ENCODE measurements around the gene WSB1. TPM values are rescaled to one million over a fixed set of nuclear protein-coding genes. Genes with fewer than 3 reads are reported as not detected.

The WSB1 gene
- total RNA-seq, 1 experiment from 2014 or later, result 60.7 TPM

DNA sequence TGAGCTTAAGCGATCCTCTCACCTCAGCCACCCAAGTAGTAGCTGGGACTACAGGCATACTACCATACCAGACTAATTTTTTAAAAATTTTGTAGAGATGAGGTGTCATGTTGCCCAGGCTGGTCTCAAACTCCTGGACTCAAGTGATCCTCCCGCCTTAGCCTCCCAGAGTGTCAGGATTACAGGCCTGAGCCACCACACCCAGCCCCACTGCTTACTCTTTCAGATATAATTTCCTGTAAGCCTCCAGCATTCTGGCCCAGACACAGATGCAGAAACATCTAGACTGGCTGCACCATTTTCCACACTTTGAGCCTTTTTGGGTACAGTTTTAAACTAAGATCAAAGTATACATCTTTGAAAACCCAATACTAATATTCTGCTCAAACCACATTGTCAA lies 8.4 kb upstream of the WSB1 start:
- DNase-seq, result no peak
- Mint-ChIP-seq H3K36me3 (ENCODE audit: insufficient read depth, unreplicated experiment) (no peaks in the 10 kb centered on the region), H3K27me3 (ENCODE audit: unreplicated experiment) (no peaks in the 10 kb centered on the region), H3K4me3 (ENCODE audit: low read depth, unreplicated experiment) (no peak overlapping the region), H3K9me3 (ENCODE audit: low read depth, unreplicated experiment) (no peaks in the 10 kb centered on the region), H3K27ac (ENCODE audit: unreplicated experiment) (no peak overlapping the region), H3K4me1 (ENCODE audit: low read depth, unreplicated experiment) (peaks cover 9% of the 10 kb centered on the region)
- CTCF ChIA-PET, result no interaction called here
- BruUV-seq (replicated peaks), result no TSS peak
- TF ChIP-seq, protein P1, sequence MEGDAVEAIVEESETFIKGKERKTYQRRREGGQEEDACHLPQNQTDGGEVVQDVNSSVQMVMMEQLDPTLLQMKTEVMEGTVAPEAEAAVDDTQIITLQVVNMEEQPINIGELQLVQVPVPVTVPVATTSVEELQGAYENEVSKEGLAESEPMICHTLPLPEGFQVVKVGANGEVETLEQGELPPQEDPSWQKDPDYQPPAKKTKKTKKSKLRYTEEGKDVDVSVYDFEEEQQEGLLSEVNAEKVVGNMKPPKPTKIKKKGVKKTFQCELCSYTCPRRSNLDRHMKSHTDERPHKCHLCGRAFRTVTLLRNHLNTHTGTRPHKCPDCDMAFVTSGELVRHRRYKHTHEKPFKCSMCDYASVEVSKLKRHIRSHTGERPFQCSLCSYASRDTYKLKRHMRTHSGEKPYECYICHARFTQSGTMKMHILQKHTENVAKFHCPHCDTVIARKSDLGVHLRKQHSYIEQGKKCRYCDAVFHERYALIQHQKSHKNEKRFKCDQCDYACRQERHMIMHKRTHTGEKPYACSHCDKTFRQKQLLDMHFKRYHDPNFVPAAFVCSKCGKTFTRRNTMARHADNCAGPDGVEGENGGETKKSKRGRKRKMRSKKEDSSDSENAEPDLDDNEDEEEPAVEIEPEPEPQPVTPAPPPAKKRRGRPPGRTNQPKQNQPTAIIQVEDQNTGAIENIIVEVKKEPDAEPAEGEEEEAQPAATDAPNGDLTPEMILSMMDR (IDR thresholded peaks at IDR 0.05; ENCODE audit: unreplicated experiment), result no peak
- intact Hi-C loops (cut with micrococcal nuclease; ENCODE audit: unreplicated experiment), result no loop called here

DNA sequence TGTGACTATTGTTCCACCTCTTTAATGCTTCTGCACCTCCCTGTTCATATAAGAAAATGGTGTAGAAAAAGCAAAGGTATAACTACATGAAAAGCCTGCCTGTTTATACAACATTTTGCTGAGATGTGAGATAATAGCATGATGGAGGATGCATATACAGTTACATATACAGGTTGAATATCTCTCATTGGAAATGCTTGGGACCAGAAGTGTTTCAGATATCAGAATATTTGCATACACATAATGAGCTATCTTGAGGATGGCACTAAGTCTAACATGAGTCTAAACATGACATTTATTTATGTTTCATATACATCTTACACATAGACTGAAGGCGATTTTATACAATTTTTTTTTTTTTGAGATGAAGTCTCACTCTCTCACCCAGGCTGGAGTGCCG lies 5.7 kb upstream of the WSB1 start:
- H3K4me3 Mint-ChIP-seq (ENCODE audit: low read depth, unreplicated experiment), result no peak overlapping the region
- no peaks in the 10 kb centered on the region for H3K9me3 Mint-ChIP-seq (ENCODE audit: low read depth, unreplicated experiment)
- peaks cover 9% of the 10 kb centered on the region for H3K4me1 Mint-ChIP-seq (ENCODE audit: low read depth, unreplicated experiment)
- intact Hi-C loops (cut with micrococcal nuclease; ENCODE audit: unreplicated experiment), result no loop called here
- H3K27ac Mint-ChIP-seq (ENCODE audit: unreplicated experiment), result no peak overlapping the region
- BruUV-seq (replicated peaks), result no TSS peak
- H3K27me3 Mint-ChIP-seq (ENCODE audit: unreplicated experiment), result no peaks in the 10 kb centered on the region
- CTCF ChIA-PET, result no interaction called here
- TF ChIP-seq, protein P1 (IDR thresholded peaks at IDR 0.05; ENCODE audit: unreplicated experiment), result no peak
- DNase-seq, result no peak
- peaks cover 2% of the 10 kb centered on the region for H3K36me3 Mint-ChIP-seq (ENCODE audit: insufficient read depth, unreplicated experiment)

DNA sequence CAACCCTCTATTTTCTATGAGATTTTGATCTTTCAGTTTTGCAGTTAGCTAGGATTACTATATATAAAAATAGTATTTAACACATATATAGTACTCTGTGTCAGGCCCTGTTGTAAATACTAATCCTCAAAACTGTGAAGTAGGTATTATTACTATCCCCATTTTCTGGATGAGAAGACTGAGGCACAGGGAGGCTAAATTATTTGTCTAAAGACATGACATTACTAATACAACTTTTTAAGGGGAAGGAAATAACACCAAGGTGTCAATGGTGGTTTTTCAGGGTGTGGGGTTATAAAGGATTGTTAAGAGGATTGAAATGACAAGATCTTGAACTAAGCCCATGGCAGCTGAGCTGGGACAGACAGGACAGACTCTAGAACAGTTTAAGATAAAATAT lies 4.1 kb upstream of the WSB1 start:
- no peak for DNase-seq
- Mint-ChIP-seq H3K27ac (ENCODE audit: unreplicated experiment) (no peak overlapping the region), H3K4me1 (ENCODE audit: low read depth, unreplicated experiment) (peaks cover 4% of the 10 kb centered on the region), H3K4me3 (ENCODE audit: low read depth, unreplicated experiment) (no peak overlapping the region), H3K9me3 (ENCODE audit: low read depth, unreplicated experiment) (no peaks in the 10 kb centered on the region), H3K27me3 (ENCODE audit: unreplicated experiment) (no peaks in the 10 kb centered on the region), H3K36me3 (ENCODE audit: insufficient read depth, unreplicated experiment) (peaks cover 19% of the 10 kb centered on the region)
- CTCF ChIA-PET, result no interaction called here
- intact Hi-C loops (cut with micrococcal nuclease; ENCODE audit: unreplicated experiment), result no loop called here
- TF ChIP-seq, protein P1 (IDR thresholded peaks at IDR 0.05; ENCODE audit: unreplicated experiment), result no peak
- no TSS peak for BruUV-seq (replicated peaks)

DNA sequence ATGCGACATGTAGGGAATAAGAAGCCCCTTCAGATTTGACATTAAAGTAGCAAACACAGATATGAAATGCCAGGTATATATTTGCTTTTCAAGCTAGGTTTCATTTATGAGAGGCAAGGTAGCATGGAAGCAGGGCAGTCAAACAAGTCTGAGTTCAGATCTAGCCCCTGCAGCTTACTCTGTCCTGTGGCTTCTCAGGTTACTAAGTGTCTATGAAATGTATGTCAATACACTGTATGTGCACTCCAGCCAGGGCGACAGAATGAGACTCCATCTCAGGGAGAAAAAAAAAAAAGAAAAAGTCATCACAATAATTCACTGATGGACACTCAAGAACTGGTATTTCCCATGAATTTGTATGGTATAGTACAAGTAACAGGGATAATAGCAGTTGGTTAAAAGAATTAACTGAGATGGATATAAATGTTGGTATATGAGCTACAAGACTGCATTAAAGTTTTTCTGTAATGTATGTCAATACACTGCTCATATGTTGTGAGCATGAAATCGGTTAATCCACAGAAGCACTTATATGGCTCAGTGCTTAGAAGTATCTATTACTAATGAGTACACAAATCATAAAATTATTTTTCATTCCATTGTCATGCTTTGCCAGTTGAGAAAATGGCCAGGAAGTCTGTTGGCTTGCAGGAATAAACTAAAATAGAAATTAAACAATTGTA lies 2.9 kb upstream of the WSB1 start:
- H3K27ac Mint-ChIP-seq (ENCODE audit: unreplicated experiment), result no peak overlapping the region
- no peaks in the 10 kb centered on the region for H3K27me3 Mint-ChIP-seq (ENCODE audit: unreplicated experiment)
- no peak overlapping the region for H3K4me3 Mint-ChIP-seq (ENCODE audit: low read depth, unreplicated experiment)
- peaks cover 4% of the 10 kb centered on the region for H3K4me1 Mint-ChIP-seq (ENCODE audit: low read depth, unreplicated experiment)
- H3K36me3 Mint-ChIP-seq (ENCODE audit: insufficient read depth, unreplicated experiment), result peaks cover 31% of the 10 kb centered on the region
- TF ChIP-seq, protein P1 (IDR thresholded peaks at IDR 0.05; ENCODE audit: unreplicated experiment), result no peak
- no peaks in the 10 kb centered on the region for H3K9me3 Mint-ChIP-seq (ENCODE audit: low read depth, unreplicated experiment)
- CTCF ChIA-PET, result interaction anchor here (0.6 to 0.8 kb wide), 4 partner anchors 10 to 62 kb away, joined by 3 read pairs; no protein-coding TSS in a partner anchor
- no TSS peak for BruUV-seq (replicated peaks)
- no peak for DNase-seq
- intact Hi-C loops (cut with micrococcal nuclease; ENCODE audit: unreplicated experiment), result no loop called here

All from Calu3 (cell line).